ENCODE results near the gene BDKRB2.

The BDKRB2 gene

DNA sequence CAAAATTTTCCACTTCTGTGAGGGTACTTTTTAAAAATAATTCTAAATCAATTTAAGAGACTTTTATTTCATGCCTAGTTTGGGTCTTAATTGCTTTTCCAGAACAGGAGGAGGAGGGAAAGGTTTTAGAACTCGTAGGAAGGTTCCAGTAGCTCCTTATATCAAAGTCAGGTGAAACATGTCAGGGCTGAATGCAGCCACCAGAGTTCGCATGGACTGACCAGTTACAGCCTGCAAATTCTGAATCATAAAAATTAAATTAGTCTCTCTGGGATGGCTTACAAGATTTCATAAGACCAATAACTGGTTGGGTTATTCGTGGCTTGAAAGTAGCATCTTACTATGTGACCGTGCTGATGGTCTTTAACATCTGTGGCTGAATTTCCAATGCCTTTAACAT, 51.8 kb downstream of the BDKRB2 start:
- Histone ChIP-seq H4K20me1 (ENCODE audit: insufficient read depth, low read length) (no peaks in the 10 kb centered on the region), H3K79me2 (ENCODE audit: insufficient read depth, low read length) (no peaks in the 10 kb centered on the region), H3K4me1 (ENCODE audit: insufficient read depth, low read length, severe bottlenecking) (no peaks in the 10 kb centered on the region), H3K9me3 (ENCODE audit: low read length) (no peaks in the 10 kb centered on the region), H3K9me2 (ENCODE audit: low read depth, low read length) (no peaks in the 10 kb centered on the region), H3F3A (ENCODE audit: insufficient read depth, low read length) (no peaks in the 10 kb centered on the region), H3K27me3 (ENCODE audit: insufficient read depth, low read length) (no peaks in the 10 kb centered on the region), H3K27ac (ENCODE audit: low read depth, low read length, poor library complexity, severe bottlenecking) (no peak overlapping the region), H2AFZ (ENCODE audit: low read length) (no peak overlapping the region), H3K4me2 (ENCODE audit: low read length) (no peak overlapping the region), H3K4me3 (ENCODE audit: low read depth, low read length, poor library complexity, severe bottlenecking) (no peak overlapping the region), H3K9ac (ENCODE audit: low read length) (no peak overlapping the region), H3K36me3 (ENCODE audit: insufficient read depth, low read length) (no peaks in the 10 kb centered on the region)
- TF ChIP-seq, protein P1, sequence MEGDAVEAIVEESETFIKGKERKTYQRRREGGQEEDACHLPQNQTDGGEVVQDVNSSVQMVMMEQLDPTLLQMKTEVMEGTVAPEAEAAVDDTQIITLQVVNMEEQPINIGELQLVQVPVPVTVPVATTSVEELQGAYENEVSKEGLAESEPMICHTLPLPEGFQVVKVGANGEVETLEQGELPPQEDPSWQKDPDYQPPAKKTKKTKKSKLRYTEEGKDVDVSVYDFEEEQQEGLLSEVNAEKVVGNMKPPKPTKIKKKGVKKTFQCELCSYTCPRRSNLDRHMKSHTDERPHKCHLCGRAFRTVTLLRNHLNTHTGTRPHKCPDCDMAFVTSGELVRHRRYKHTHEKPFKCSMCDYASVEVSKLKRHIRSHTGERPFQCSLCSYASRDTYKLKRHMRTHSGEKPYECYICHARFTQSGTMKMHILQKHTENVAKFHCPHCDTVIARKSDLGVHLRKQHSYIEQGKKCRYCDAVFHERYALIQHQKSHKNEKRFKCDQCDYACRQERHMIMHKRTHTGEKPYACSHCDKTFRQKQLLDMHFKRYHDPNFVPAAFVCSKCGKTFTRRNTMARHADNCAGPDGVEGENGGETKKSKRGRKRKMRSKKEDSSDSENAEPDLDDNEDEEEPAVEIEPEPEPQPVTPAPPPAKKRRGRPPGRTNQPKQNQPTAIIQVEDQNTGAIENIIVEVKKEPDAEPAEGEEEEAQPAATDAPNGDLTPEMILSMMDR (IDR thresholded peaks at IDR 0.05; ENCODE audit: low read length) = no peak
- no peak for TF ChIP-seq EZH2 (IDR thresholded peaks at IDR 0.05; ENCODE audit: borderline replicate concordance, low read length)

DNA sequence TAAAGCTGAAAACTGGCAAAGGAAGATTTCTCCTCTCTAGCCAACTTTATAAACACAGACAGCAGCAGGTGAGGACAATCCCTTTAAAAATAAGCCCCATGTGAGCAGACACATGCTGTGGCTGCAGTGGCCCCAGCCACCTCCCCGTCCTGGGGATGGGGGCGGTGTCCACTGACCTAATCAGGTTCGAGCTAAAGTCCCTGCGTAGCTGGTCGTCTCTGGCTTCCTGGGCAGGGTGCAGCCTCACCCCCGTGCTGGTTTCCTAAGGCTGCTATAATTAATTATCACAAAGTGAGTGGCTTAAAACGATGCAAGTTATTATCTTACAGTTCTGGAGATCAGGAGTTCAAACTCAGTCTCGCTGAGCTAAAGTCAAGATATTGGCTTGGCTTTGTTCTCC, 52.4 kb downstream of the BDKRB2 start:
- Histone ChIP-seq H3K27me3 (ENCODE audit: insufficient read depth, low read length) (no peaks in the 10 kb centered on the region), H3K4me3 (ENCODE audit: low read depth, low read length, poor library complexity, severe bottlenecking) (no peak overlapping the region), H3K9me3 (ENCODE audit: low read length) (no peaks in the 10 kb centered on the region), H3K36me3 (ENCODE audit: insufficient read depth, low read length) (no peaks in the 10 kb centered on the region), H3K4me1 (ENCODE audit: insufficient read depth, low read length, severe bottlenecking) (no peaks in the 10 kb centered on the region), H3K9me2 (ENCODE audit: low read depth, low read length) (no peaks in the 10 kb centered on the region), H2AFZ (ENCODE audit: low read length) (no peak overlapping the region), H3K4me2 (ENCODE audit: low read length) (no peak overlapping the region), H4K20me1 (ENCODE audit: insufficient read depth, low read length) (no peaks in the 10 kb centered on the region), H3F3A (ENCODE audit: insufficient read depth, low read length) (no peaks in the 10 kb centered on the region), H3K79me2 (ENCODE audit: insufficient read depth, low read length) (no peaks in the 10 kb centered on the region), H3K27ac (ENCODE audit: low read depth, low read length, poor library complexity, severe bottlenecking) (no peak overlapping the region), H3K9ac (ENCODE audit: low read length) (no peak overlapping the region)
- no peak for TF ChIP-seq EZH2 (IDR thresholded peaks at IDR 0.05; ENCODE audit: borderline replicate concordance, low read length)
- TF ChIP-seq, protein P1 (IDR thresholded peaks at IDR 0.05; ENCODE audit: low read length) = no peak

DNA sequence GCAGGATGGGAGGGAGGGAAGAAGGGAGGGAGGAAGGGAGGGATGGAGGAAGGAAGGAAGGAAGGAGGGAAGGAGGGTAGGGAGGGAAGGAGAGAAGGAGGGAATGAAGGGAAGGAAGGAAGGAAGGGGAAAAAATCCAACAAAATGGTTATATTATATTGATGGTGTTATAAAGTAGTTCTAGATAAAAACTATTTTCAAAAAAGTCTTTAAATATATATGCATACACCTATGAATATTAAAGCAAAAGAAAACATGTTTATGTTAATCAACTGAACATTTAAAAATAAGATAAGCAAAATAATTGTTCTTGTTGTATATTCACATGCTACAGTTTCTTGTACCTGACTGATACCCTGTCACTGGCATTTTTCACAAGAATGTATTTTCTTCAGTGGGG, 53.3 kb downstream of the BDKRB2 start:
- H3K9me2 ChIP-seq (ENCODE audit: low read depth, low read length) = no peaks in the 10 kb centered on the region
- H3K36me3 ChIP-seq (ENCODE audit: insufficient read depth, low read length) = no peaks in the 10 kb centered on the region
- TF ChIP-seq, protein P1 (IDR thresholded peaks at IDR 0.05; ENCODE audit: low read length) = no peak
- TF ChIP-seq EZH2 (IDR thresholded peaks at IDR 0.05; ENCODE audit: borderline replicate concordance, low read length) = no peak
- no peaks in the 10 kb centered on the region for H3K27me3 ChIP-seq (ENCODE audit: insufficient read depth, low read length)
- H3K9ac ChIP-seq (ENCODE audit: low read length) = no peak overlapping the region
- no peaks in the 10 kb centered on the region for H3K4me1 ChIP-seq (ENCODE audit: insufficient read depth, low read length, severe bottlenecking)
- H3K79me2 ChIP-seq (ENCODE audit: insufficient read depth, low read length) = no peaks in the 10 kb centered on the region
- H4K20me1 ChIP-seq (ENCODE audit: insufficient read depth, low read length) = no peaks in the 10 kb centered on the region
- no peak overlapping the region for H3K27ac ChIP-seq (ENCODE audit: low read depth, low read length, poor library complexity, severe bottlenecking)
- H3K9me3 ChIP-seq (ENCODE audit: low read length) = no peaks in the 10 kb centered on the region
- H3K4me3 ChIP-seq (ENCODE audit: low read depth, low read length, poor library complexity, severe bottlenecking) = no peak overlapping the region
- H2AFZ ChIP-seq (ENCODE audit: low read length) = no peak overlapping the region
- H3F3A ChIP-seq (ENCODE audit: insufficient read depth, low read length) = no peaks in the 10 kb centered on the region
- H3K4me2 ChIP-seq (ENCODE audit: low read length) = no peak overlapping the region

Data from OCI-LY1 (cell line).